Measurements from ENCODE around the gene ZNF148.

DNA sequence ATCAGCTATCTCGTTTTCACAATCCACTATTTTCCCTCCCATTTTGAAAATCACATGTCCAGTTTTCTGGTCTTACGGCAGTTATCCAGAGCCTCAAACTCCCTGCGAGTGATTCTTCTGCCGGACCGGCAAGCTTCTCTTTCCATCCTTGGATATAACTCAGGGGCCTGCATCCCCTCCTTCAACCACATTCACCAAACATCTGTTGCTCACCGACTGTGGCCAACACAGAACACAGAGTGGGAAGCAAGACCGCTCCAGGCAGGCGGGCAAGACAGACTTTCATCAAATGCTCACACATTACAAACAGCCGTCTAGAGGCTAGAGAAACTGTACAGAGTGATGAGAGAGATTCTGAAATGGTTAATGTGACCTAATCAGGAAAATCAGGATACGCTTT lies 154.9 kb downstream of the ZNF148 start:
- TF ChIP-seq, protein P1, sequence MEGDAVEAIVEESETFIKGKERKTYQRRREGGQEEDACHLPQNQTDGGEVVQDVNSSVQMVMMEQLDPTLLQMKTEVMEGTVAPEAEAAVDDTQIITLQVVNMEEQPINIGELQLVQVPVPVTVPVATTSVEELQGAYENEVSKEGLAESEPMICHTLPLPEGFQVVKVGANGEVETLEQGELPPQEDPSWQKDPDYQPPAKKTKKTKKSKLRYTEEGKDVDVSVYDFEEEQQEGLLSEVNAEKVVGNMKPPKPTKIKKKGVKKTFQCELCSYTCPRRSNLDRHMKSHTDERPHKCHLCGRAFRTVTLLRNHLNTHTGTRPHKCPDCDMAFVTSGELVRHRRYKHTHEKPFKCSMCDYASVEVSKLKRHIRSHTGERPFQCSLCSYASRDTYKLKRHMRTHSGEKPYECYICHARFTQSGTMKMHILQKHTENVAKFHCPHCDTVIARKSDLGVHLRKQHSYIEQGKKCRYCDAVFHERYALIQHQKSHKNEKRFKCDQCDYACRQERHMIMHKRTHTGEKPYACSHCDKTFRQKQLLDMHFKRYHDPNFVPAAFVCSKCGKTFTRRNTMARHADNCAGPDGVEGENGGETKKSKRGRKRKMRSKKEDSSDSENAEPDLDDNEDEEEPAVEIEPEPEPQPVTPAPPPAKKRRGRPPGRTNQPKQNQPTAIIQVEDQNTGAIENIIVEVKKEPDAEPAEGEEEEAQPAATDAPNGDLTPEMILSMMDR (IDR thresholded peaks at IDR 0.05) = no peak
- TF ChIP-seq POLR2AphosphoS5 (IDR thresholded peaks at IDR 0.05; ENCODE audit: insufficient read depth in 1 of 2, low read depth in 1 of 2) (no peak), POLR2A (IDR thresholded peaks at IDR 0.05) (no peak)
